ENCODE results near the gene BLOC1S5.

Gene BLOC1S5

GRCh38 chr6:8063761-8064637 is at the start of gene BLOC1S5:
Gene BLOC1S5, minus strand, starts transcription at chr6:8064389. Its CDS starts 13 bp downstream, at chr6:8064376.
- no peaks in the 10 kb centered on the region for H3K27me3 ChIP-seq (ENCODE audit: control insufficient read depth in 1 of 2, insufficient read depth in 2 of 2, low read length in 2 of 2)
- peak within 1 kb of the TSS; percentile 53 to 83 for H3K4me3 ChIP-seq (ENCODE audit: low read depth in 1 of 2, low read length in 2 of 2)
- H3K36me3 ChIP-seq (ENCODE audit: insufficient read depth, low read length) = peaks cover 17% of the 10 kb centered on the region
- H3K9ac ChIP-seq (ENCODE audit: low read length) = peak within 1 kb of the TSS; percentile 91
- peak within 1 kb of the TSS; percentile 60 for H3K27ac ChIP-seq (ENCODE audit: low read depth, low read length)
- no peaks in the 10 kb centered on the region for H3K9me3 ChIP-seq (ENCODE audit: low read length)
- peaks cover 9% of the 10 kb centered on the region for H3K4me1 ChIP-seq (ENCODE audit: insufficient read depth, low read length)

DNA sequence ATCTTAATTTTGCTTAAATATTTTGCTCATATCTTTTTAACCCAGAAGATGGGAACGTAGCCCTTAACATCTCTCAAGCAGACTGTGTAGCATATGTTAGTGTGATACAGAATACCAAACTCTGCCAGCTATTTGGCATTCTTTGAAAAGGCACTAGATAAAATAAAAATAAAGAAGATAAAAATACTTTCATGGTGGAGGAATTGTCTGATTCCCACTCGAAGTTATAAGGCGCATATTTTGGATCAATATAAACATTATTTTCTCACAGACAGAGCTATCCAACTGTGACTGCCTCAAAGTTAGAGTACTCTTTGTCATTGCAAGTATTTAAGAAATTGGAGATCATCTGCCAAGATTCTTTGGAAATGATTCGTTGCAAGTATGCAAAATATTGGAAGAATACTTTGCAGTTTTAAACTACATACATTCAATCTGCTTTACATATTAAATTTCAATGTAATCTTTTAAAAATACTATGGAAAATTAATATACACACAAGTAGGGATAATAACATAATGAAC is 49.0 kb upstream of the BLOC1S5 start:
- Histone ChIP-seq H3K9ac (ENCODE audit: low read length) (no peak overlapping the region), H3K4me3 (ENCODE audit: low read depth in 1 of 2, low read length in 2 of 2) (no peak overlapping the region), H3K4me1 (ENCODE audit: insufficient read depth, low read length) (no peaks in the 10 kb centered on the region), H3K27ac (ENCODE audit: low read depth, low read length) (no peak overlapping the region), H3K27me3 (ENCODE audit: control insufficient read depth in 1 of 2, insufficient read depth in 2 of 2, low read length in 2 of 2) (no peaks in the 10 kb centered on the region), H3K36me3 (ENCODE audit: insufficient read depth, low read length) (no peaks in the 10 kb centered on the region), H3K9me3 (ENCODE audit: low read length) (no peaks in the 10 kb centered on the region)

DNA sequence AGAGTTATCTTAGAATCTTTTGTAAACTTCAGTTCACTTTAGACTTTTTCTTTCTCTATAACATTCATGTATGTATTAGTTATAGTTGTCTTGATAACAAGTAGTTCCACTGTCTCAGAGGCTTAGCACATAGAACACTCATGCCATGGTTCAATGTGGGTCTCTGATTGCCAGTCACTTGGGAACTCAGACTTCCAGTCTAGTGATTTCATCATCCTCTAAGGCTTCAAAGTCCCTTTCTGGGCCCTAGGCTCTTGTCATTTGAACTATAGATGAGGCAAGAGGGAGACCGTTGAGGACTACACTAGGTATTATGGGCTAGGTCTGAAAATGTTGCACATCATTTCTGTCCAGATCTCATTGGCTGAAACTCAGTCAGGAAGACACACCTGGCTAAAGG is 46.5 kb upstream of the BLOC1S5 start:
- H3K4me1 ChIP-seq (ENCODE audit: insufficient read depth, low read length) = no peaks in the 10 kb centered on the region
- H3K36me3 ChIP-seq (ENCODE audit: insufficient read depth, low read length) = no peaks in the 10 kb centered on the region
- no peaks in the 10 kb centered on the region for H3K9me3 ChIP-seq (ENCODE audit: low read length)
- no peak overlapping the region for H3K27ac ChIP-seq (ENCODE audit: low read depth, low read length)
- no peak overlapping the region for H3K4me3 ChIP-seq (ENCODE audit: low read depth in 1 of 2, low read length in 2 of 2)
- no peak overlapping the region for H3K9ac ChIP-seq (ENCODE audit: low read length)
- no peaks in the 10 kb centered on the region for H3K27me3 ChIP-seq (ENCODE audit: control insufficient read depth in 1 of 2, insufficient read depth in 2 of 2, low read length in 2 of 2)

GRCh38 chr6:8110117-8110721 is 46.0 kb upstream of the BLOC1S5 start:
- H3K27me3 ChIP-seq (ENCODE audit: control insufficient read depth in 1 of 2, insufficient read depth in 2 of 2, low read length in 2 of 2) = no peaks in the 10 kb centered on the region
- H3K4me3 ChIP-seq (ENCODE audit: low read depth in 1 of 2, low read length in 2 of 2) = no peak overlapping the region
- no peaks in the 10 kb centered on the region for H3K9me3 ChIP-seq (ENCODE audit: low read length)
- no peaks in the 10 kb centered on the region for H3K36me3 ChIP-seq (ENCODE audit: insufficient read depth, low read length)
- no peak overlapping the region for H3K9ac ChIP-seq (ENCODE audit: low read length)
- H3K27ac ChIP-seq (ENCODE audit: low read depth, low read length) = no peak overlapping the region
- H3K4me1 ChIP-seq (ENCODE audit: insufficient read depth, low read length) = no peaks in the 10 kb centered on the region

GRCh38 chr6:8108759-8109539 is 44.8 kb upstream of the BLOC1S5 start:
- Histone ChIP-seq H3K36me3 (ENCODE audit: insufficient read depth, low read length) (no peaks in the 10 kb centered on the region), H3K9me3 (ENCODE audit: low read length) (no peaks in the 10 kb centered on the region), H3K9ac (ENCODE audit: low read length) (no peak overlapping the region), H3K27me3 (ENCODE audit: control insufficient read depth in 1 of 2, insufficient read depth in 2 of 2, low read length in 2 of 2) (no peaks in the 10 kb centered on the region), H3K27ac (ENCODE audit: low read depth, low read length) (no peak overlapping the region), H3K4me3 (ENCODE audit: low read depth in 1 of 2, low read length in 2 of 2) (no peak overlapping the region), H3K4me1 (ENCODE audit: insufficient read depth, low read length) (no peaks in the 10 kb centered on the region)

GRCh38 chr6:8108031-8108660 is 44.0 kb upstream of the BLOC1S5 start:
- no peak overlapping the region for H3K4me3 ChIP-seq (ENCODE audit: low read depth in 1 of 2, low read length in 2 of 2)
- H3K36me3 ChIP-seq (ENCODE audit: insufficient read depth, low read length) = no peaks in the 10 kb centered on the region
- H3K27ac ChIP-seq (ENCODE audit: low read depth, low read length) = no peak overlapping the region
- H3K9me3 ChIP-seq (ENCODE audit: low read length) = no peaks in the 10 kb centered on the region
- H3K4me1 ChIP-seq (ENCODE audit: insufficient read depth, low read length) = no peaks in the 10 kb centered on the region
- no peak overlapping the region for H3K9ac ChIP-seq (ENCODE audit: low read length)
- H3K27me3 ChIP-seq (ENCODE audit: control insufficient read depth in 1 of 2, insufficient read depth in 2 of 2, low read length in 2 of 2) = no peaks in the 10 kb centered on the region

- H3K4me1 ChIP-seq (ENCODE audit: insufficient read depth, low read length) = peaks cover 7% of the 10 kb centered on the region
- no peak overlapping the region for H3K4me3 ChIP-seq (ENCODE audit: low read depth in 1 of 2, low read length in 2 of 2)
- H3K27me3 ChIP-seq (ENCODE audit: control insufficient read depth in 1 of 2, insufficient read depth in 2 of 2, low read length in 2 of 2) = no peaks in the 10 kb centered on the region
- no peaks in the 10 kb centered on the region for H3K36me3 ChIP-seq (ENCODE audit: insufficient read depth, low read length)
- H3K9ac ChIP-seq (ENCODE audit: low read length) = no peak overlapping the region
- H3K27ac ChIP-seq (ENCODE audit: low read depth, low read length) = no peak overlapping the region
- no peaks in the 10 kb centered on the region for H3K9me3 ChIP-seq (ENCODE audit: low read length)
Measured at GRCh38 chr6:8105791-8106190, 41.6 kb upstream of the BLOC1S5 start.

- H3K27me3 ChIP-seq (ENCODE audit: control insufficient read depth in 1 of 2, insufficient read depth in 2 of 2, low read length in 2 of 2) = no peaks in the 10 kb centered on the region
- no peak overlapping the region for H3K27ac ChIP-seq (ENCODE audit: low read depth, low read length)
- peaks cover 7% of the 10 kb centered on the region for H3K4me1 ChIP-seq (ENCODE audit: insufficient read depth, low read length)
- H3K9me3 ChIP-seq (ENCODE audit: low read length) = no peaks in the 10 kb centered on the region
- no peak overlapping the region for H3K4me3 ChIP-seq (ENCODE audit: low read depth in 1 of 2, low read length in 2 of 2)
- H3K36me3 ChIP-seq (ENCODE audit: insufficient read depth, low read length) = no peaks in the 10 kb centered on the region
- no peak overlapping the region for H3K9ac ChIP-seq (ENCODE audit: low read length)
Measured at GRCh38 chr6:8103726-8104125, 39.5 kb upstream of the BLOC1S5 start.

- Histone ChIP-seq H3K4me1 (ENCODE audit: insufficient read depth, low read length) (peaks cover 7% of the 10 kb centered on the region), H3K27me3 (ENCODE audit: control insufficient read depth in 1 of 2, insufficient read depth in 2 of 2, low read length in 2 of 2) (no peaks in the 10 kb centered on the region), H3K9ac (ENCODE audit: low read length) (peak within 1 kb of the TSS; percentile 73), H3K9me3 (ENCODE audit: low read length) (no peaks in the 10 kb centered on the region), H3K27ac (ENCODE audit: low read depth, low read length) (peak within 1 kb of the TSS; percentile 29), H3K36me3 (ENCODE audit: insufficient read depth, low read length) (no peaks in the 10 kb centered on the region), H3K4me3 (ENCODE audit: low read depth in 1 of 2, low read length in 2 of 2) (peak within 1 kb of the TSS; percentile 91 to 92)
Measured at GRCh38 chr6:8102122-8102958, 38.2 kb upstream of the BLOC1S5 start, which contains the start of gene EEF1E1. Gene EEF1E1, minus strand, starts transcription at chr6:8102548. Its CDS starts 27 bp downstream, at chr6:8102521.

DNA sequence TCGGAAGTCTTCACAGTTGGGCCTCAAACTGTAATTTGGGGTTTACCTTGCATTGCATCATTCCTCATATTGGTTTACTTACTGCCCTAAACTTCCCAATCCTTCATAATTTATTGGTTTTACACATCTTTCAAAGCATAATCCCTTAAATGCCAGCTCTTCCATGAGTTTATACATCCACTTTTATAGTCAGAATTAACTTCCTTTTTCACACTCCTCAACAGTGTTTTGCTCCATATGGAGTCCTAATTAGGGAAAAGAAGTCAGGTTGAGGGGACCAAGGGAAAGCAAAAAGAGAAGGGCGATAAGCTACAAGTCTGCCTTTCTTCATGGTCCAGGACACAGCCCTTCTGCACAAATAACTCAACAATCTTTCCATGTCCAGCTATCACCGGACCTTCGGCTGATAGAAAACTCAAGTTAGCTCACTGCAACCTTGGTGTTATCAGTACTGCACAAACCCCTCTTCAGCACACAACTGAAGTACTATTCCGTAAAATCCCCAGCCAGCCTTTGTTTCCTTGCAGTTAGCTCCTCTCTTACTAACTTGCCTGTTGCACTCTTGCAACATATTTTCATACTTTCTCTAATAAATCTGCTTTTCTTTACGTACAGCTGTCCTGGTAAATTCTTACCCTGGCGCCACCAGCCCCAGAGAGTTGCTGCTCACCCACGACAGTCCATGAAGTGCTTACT is 36.1 kb upstream of the BLOC1S5 start:
- no peak overlapping the region for H3K4me3 ChIP-seq (ENCODE audit: low read depth in 1 of 2, low read length in 2 of 2)
- no peak overlapping the region for H3K9ac ChIP-seq (ENCODE audit: low read length)
- H3K9me3 ChIP-seq (ENCODE audit: low read length) = no peaks in the 10 kb centered on the region
- no peaks in the 10 kb centered on the region for H3K36me3 ChIP-seq (ENCODE audit: insufficient read depth, low read length)
- H3K27me3 ChIP-seq (ENCODE audit: control insufficient read depth in 1 of 2, insufficient read depth in 2 of 2, low read length in 2 of 2) = no peaks in the 10 kb centered on the region
- no peak overlapping the region for H3K27ac ChIP-seq (ENCODE audit: low read depth, low read length)
- H3K4me1 ChIP-seq (ENCODE audit: insufficient read depth, low read length) = peaks cover 7% of the 10 kb centered on the region

Measured in muscle layer of colon (tissue), 2 donors.